ENCODE measurements around the gene STK35.
"Not testable (repeated sequence)": the region's sequence is repeated elsewhere in the genome, so short reads cannot be mapped to it uniquely, and the experiment has no call there.

The STK35 gene

DNA sequence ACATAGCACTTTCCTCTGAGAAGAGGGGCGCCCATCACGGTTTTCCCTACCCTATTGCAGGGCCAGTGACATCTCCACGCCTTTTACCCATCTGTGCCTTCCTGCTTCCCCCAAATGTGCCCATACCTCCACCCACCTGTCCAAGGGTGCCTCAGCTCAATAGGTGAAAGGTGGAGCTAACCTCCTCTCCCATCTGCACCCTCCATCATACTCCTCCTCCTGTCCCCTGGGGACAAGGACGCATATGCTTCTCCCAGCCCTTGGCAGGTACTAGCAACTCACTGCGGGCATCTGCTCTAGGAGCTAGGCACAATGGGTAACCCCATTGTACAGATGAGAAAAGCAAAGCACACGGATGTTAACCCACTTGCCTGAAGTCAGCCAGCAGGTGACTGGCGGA is 62.8 kb downstream of the STK35 start:
- no peak for DNase-seq

GRCh38 chr20:2164966-2165365 is 63.3 kb downstream of the STK35 start:
- no peak for DNase-seq

DNA sequence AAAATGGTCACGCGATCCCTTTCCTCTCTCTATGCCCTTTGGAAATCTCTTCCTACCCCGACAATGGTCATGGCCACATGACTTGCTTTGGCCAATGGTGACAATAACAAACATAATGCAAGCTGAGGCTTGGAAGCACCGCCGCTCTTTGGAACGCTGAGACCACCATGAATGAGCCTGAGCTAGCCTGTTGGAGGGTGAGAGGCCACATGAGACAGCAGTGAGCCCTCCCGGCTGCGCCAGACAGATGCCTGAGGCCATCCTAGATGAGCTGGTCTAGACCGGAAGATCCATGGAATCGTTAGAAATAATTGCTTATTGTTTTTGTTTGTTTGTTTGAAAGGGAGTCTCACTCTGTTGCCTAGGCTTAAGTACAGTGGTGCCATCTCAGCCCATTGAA is 64.2 kb downstream of the STK35 start:
- DNase-seq: no peak

DNA sequence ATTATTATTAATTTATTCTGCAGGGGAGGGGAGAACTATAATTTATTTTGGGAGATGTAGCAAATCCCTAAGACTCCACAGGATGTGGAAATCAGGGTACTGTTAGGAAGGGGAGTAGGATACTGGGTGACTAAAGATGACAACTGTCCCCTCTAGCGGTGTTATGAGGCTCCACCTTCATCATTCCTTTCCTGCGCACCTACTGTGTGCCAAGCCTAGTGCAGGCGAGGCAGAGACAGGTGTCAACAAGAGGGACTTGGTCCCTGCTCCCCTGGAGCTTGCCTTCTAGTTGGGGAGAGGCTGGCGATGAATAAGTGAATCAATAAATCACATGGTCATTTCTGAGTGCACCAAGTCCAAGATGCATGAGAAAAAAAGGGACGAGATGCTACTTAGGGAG is 65.5 kb downstream of the STK35 start:
- no peak for DNase-seq

DNA sequence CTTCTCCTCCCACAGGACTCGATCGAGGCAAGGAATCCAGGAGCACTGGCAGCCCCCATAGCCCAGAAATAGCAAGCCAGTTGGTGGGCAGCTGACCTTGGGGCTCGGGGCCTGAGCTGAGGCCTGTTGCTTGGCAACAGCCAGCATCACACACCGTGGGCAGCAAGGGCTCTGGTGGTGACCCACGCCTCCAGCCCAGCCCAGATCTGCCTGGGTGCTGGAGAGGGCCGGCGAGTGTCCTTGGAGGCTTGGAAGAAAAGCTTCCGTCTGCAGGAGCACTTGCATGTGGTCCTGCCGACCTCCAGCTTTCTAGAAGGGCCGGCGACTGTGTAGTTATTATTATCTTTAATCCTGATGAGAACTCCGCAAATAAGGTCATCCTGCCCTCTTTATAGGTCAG is 67.3 kb downstream of the STK35 start:
- no peak for DNase-seq

GRCh38 chr20:2169456-2170088 is 67.9 kb downstream of the STK35 start:
- no peak for DNase-seq

- no peak for DNase-seq
These were observed 68.8 kb downstream of the STK35 start for GRCh38 chr20:2170404-2170803.

DNA sequence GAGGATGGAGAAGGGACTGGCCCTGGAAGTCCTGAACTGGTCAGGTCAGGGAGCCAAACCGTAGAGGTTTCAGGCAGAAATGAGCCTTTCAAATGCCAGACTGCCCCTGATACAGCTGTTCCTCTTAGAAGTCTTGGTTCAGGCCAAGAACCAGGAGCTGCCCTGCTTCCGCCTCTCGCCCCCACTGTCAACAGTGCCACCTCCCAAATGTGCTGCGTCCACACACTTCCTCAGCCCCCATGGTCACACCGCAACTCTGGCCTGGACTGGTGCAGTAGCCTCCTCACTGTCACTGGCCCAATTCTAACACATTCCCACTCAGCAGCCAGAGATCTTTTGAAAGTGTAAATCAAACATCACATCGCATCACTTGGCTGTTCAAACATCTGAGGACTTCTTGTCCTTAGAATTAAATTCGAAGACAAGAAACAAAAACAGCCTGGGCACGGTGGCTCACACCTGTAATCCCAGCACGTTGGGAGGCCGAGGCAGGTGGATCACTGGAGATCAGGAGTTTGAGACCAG is 69.7 kb downstream of the STK35 start:
- DNase-seq: no peak

DNA sequence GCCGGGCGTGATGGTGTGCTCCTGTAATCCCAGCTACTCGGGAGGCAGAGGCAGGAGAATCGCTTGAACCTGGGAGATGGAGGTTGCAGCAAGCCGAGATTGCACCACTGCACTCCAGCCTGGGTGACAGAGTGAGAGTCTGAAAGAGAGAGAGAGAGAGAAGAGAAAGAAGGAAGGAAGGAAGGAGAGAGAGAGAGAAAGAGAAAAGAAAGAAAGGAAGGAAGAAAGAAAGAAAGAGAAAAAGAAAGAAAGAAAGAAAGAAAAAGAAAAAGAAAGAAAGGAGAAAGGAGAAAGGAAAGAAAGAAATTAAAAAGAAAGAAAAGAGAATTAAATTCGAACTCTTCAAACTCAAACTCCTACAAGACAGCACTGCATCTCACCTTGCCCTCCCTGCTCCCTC is 70.2 kb downstream of the STK35 start:
- not testable (repeated sequence) for DNase-seq

DNA sequence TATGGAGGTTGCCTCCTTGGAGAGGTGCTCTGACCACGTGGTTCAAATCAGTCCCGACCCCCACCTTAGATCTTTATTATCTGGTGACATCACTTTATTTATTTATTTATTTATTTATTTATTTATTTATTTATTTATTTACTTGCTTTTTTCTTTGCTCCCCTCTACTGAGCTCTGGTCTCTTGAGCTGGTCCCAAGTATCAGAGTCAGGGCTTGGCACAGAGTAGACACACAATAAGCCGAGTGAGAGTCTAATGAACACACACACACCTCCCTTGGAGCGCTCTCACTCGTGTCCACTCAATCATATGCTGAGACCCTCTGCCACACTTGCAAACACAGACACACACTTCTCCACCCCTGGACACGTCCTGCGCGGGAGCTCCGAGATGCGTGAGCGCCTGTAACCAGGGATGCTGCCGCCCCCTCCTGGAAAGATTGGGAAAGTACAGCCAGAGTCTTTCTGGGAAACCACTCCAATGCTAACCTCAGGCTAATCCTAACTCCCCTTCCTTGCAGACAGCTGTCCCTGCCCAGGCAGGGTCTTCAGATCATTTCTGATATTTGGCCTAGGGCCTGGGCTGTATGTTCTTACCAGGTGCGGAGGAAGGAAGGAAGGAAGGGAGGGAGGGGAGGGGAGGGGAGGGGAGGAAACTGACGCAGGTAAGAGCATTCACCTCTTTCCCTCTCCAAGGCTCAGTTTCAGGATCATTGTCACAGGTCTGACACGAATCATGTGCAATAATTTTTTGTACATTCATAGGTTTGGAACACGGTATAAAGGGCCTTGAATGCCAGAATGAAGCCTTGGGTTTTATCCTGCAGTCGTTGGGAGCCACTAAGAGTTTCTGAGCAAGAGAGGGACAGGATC is 70.9 kb downstream of the STK35 start:
- peak; percentile 60 for DNase-seq

GRCh38 chr20:2173186-2173585 is 71.6 kb downstream of the STK35 start:
- no peak for DNase-seq

GRCh38 chr20:2174067-2174466 is 72.4 kb downstream of the STK35 start:
- DNase-seq: no peak

DNA sequence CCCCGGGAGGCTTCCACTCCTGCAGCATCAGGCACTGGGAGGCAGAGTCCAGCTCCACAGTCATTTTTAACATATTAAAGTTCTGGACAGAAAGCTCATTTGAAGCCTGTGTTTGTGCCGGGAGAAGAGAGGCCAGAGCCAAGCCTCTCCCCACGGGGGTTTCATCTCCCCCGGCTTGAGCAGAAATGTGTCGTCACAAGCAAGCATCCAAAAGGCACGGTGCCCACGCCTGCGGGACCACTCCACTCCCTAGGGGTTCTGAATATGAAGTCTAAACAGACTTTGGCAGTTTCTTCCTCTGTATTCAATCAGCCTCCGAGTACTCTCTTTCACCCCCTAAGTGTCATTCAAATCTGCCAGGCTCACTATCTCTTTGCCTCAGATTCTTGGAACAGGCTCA is 75.3 kb downstream of the STK35 start:
- no peak for DNase-seq

- no peak for DNase-seq
These were observed 76.9 kb downstream of the STK35 start for GRCh38 chr20:2178318-2179232.

DNA sequence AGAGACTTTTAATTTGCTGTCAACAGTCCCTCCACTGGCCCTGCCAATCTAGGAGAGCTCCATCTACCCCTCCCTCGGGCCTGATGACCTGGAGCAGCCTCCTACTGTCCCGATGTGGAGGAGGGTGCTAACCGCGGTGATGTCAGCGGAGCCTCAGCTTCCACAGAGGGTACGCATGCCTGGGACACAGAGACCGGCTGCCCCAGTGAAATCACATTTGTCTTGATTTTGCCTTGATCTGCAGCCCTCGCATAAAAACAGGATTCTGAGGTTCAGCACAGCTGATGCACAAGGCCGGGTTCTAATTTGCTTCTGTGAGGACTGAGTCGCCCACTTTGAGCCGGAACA is 77.6 kb downstream of the STK35 start:
- DNase-seq: no peak

- no peak for DNase-seq
These were observed 78.3 kb downstream of the STK35 start for GRCh38 chr20:2179949-2180348.

DNA sequence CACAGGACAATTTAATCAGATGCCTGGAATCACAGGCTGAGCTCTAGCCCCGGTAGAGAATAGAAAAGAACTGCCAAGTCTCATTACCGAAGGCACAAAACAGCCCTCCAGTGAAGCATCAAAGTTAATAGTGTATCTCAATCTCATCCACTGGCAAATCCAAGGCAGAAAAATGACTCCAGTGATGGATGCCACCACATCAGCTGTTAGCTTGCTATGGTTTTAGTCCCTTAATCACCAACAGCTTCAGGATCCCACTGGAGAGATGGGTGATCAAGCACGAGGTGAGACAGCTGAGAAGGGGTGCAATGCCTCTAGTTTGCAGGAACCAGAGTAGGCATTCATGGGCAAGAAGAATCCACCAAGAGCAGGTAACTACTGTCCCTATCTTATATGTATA is 81.8 kb downstream of the STK35 start:
- no peak for DNase-seq

DNA sequence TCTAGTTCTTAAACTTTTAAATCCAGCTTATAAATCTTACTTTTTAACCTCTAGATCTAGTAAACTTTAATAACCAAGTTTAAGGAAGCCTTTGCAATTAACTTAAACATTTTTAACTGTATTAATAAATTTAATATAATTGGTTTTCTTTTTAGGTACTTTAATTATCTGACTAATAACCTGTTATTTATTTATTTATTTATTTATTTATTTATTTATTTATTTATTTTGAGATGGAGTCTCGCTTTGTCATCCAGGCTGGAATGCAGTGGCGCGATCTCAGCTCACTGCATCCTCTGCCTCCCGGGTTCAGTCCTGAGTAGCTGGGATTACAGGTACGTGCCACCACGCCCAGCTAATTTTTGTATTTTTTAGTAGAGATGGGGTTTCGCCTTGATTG is 83.3 kb downstream of the STK35 start:
- not testable (repeated sequence) for DNase-seq

- DNase-seq: no peak
These were observed 94.0 kb downstream of the STK35 start for GRCh38 chr20:2195614-2196013.

DNA sequence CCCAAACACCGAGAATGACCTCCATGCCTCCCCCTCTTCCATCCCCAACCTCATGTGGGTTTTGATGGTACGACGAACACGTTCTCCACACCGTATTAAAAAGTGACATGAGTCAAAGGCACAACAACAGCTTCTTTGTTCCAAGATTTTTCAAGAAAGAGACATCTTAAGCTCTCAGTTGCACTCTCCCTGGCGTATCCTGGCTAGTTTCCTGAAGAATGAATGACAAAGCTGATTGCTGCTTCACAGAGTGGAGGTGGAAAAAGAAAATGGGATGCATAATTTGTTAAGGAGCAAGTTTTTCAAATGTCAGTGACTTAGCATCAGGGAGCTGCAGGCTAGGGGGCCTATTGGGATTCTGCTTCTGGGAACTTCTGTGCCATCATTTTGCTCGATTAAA is 95.5 kb downstream of the STK35 start:
- no peak for DNase-seq
